Activated naive CD4-positive, alpha-beta T cell treated with anti-CD3 and anti-CD28 coated beads, Interleukin-2, amount 50 U/mL, for 24 hours (primary cell): ENCODE data around the gene QDPR.

Experiments
- H3K27ac Mint-ChIP-seq: one replicate; pipeline ENCODE4 v1.8.0; 2021; ENCODE audit warnings: mild to moderate bottlenecking, mixed read lengths
- H3K27me3 Mint-ChIP-seq: one replicate; pipeline ENCODE4 v1.8.0; 2021; ENCODE audit warnings: mixed read lengths
- H3K36me3 Mint-ChIP-seq: one replicate; pipeline ENCODE4 v1.8.0; 2021; ENCODE audit warnings: mixed read lengths
- H3K4me1 Mint-ChIP-seq: one replicate; pipeline ENCODE4 v1.8.0; 2021; ENCODE audit warnings: mixed read lengths
- H3K4me3 Mint-ChIP-seq: one replicate; pipeline ENCODE4 v1.8.0; 2021; ENCODE audit warnings: mild to moderate bottlenecking, mixed read lengths
- H3K9me3 Mint-ChIP-seq: one replicate; pipeline ENCODE4 v1.8.0; 2021; ENCODE audit warnings: mixed read lengths

Gene QDPR

DNA sequence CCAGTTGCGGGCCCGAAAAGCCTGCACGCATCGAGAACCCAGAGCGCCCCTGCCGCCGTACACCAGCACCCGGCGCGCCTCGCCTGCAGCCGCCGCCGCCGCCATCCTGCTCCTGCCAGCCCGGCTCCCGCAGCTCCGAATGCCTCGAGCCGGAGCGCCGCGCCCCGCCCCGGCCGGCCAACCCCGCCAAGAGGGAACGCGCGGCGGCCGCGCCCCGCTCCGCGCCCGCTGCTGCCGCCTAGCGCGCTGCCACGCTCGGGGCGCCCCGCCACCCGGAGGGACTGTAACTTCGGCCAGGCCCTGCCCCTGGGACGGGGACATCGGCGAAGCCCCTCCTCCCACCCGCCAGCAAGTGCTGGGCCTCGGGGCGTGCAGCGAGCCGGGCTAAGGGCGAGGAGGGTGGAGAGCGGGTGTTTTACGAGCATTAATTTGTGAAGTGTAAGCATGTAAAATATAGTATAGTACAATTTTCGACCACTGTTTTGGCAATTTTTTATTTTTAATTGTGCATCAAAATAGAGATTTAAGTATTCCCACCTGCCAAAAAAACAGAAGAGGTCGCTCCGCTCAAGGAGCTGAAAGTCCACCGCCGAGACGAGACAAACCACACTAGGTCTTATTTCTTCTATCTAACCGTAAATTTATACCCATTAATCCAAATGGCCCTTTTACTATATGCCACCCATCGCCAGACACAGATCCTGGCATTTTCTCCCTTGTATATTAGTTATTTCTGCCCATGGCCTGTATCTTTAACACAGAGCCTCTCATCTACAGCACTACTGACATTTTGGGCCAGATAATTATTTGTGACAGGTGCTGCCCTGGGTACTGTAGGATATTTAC lies at the start of gene QDPR:
QDPR (minus strand) TSS at position 141 of the 846 bp plus-strand sequence; CDS start at position 105, 36 bp downstream.
- H3K36me3 Mint-ChIP-seq: peaks cover 5% of the 10 kb centered on the region
- H3K27ac Mint-ChIP-seq: peak within 1 kb of the TSS; percentile 100
- no peaks in the 10 kb centered on the region for H3K9me3 Mint-ChIP-seq
- H3K4me3 Mint-ChIP-seq: peak within 1 kb of the TSS; percentile 100
- H3K4me1 Mint-ChIP-seq: peaks cover 33% of the 10 kb centered on the region
- H3K27me3 Mint-ChIP-seq: peaks cover 2% of the 10 kb centered on the region

DNA sequence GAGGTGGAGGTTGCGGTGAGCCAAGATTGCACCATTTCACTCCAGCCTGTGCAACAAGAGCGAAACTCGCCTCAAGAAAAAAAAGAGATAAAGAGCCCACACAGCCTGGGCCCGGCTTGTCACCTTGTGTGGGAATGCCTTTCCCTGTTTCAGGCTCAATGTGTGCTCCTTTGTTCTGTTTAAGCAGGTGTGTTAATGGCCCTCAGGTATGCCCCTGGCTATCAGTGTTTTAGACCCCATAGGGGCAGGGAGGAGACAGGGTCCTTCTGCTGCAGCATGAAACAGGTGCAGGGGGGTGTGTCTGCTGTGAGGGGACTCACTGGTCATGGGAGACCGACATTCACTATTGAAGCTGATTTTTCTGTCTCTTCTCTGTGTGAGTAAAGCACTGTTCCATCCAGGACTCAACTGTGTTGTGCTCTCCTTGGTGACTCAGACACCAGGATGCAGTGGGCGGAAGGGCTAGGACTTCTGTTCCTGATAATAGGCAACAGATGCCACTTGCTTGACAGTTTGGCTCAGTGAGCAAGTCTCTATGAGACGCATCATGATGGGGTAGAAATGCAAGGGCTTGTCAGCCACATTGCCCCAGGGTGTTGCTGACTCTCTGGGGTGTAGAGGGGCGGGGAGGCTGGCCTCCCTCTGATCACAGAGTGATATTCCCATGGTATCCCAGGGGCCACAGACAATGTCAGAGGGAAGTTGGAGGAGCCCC lies 49.5 kb upstream of the QDPR start:
- H3K4me1 Mint-ChIP-seq: no peaks in the 10 kb centered on the region
- no peaks in the 10 kb centered on the region for H3K27me3 Mint-ChIP-seq
- no peaks in the 10 kb centered on the region for H3K9me3 Mint-ChIP-seq
- no peak overlapping the region for H3K4me3 Mint-ChIP-seq
- no peak overlapping the region for H3K27ac Mint-ChIP-seq
- no peaks in the 10 kb centered on the region for H3K36me3 Mint-ChIP-seq

DNA sequence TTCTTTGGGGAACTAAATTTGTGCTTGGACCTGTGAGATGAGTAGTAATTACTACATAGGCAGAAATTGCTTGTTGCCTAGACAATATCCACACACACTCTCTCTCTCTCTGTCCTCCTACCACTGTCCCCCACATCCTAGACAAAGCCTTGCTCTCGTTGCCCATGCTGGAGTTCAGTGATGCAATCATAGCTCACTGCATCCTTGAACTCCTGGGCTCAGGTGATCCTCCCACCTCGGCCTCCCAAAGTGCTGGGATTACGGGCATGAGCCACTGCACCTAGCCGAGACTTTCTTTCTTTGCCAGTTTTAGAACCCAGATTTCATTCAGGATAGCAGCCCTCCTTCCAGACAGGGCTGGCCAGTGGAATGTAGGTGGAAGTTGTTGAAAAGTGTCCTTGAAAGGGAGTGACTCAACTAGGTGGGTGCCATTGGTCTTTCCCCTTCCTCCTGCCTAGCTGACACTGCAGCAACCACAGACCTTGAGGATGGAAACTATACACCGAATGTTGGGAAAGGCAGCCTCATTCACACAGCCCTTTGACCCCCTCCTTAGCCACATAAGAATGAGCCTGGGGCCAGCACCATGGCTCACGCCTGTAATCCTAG lies 48.3 kb upstream of the QDPR start:
- Mint-ChIP-seq H3K36me3 (no peaks in the 10 kb centered on the region), H3K4me3 (no peak overlapping the region), H3K4me1 (no peaks in the 10 kb centered on the region), H3K27me3 (no peaks in the 10 kb centered on the region), H3K9me3 (no peaks in the 10 kb centered on the region), H3K27ac (no peak overlapping the region)

DNA sequence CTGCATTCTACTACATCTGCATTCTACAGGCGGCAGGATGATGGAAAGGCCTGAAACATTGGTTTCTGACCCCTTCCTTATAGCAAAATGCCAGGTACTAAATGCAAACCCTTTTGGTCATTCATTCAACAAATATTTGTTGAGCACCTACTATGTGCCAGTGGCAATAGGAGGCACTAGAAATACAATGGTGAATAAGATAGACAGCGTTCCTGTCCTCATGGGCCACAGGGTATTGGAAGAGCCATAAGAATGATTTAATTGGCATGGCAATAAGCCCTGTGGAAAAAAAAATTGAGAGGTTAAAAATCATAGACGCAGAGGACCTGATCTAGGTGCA lies 47.8 kb upstream of the QDPR start:
- Mint-ChIP-seq H3K36me3 (no peaks in the 10 kb centered on the region), H3K4me1 (no peaks in the 10 kb centered on the region)

DNA sequence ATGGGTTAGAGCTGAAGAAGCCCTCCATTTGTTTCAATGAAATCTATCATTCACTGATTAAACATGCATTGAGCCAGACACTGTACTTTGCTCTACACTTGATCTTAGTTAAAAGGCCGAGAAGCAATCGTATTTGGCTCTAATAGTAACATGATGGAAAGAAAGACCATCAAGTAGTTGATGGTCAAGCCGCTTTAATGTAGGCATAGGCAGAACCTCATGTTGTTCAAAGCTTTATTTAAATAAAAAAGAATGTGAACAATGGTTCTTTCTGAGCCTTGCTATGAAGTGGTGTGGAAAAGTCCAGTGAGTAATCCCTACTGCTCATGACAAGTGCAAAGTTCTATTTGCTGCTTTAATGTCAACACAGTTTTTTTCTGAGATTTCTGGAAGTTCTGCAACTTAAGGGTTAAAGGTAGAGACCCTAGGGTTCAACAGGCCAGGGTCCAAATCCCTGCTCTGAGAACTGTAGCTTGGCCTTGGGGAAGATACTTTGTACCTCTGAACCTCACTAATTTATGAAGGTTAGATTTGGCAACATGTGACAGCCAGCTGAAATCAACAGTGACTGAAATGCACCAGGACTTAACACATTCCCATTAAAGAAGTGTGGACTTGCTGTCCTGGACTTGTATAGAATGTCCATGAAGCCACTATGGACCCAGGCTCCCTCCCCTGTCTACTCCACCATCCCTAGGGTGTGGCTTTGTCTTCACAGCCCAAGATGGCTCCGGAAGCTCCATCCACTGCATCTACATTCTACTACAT lies 47.2 kb upstream of the QDPR start:
- Mint-ChIP-seq H3K9me3 (no peaks in the 10 kb centered on the region), H3K27me3 (peaks cover 4% of the 10 kb centered on the region), H3K27ac (no peak overlapping the region), H3K4me3 (no peak overlapping the region), H3K4me1 (no peaks in the 10 kb centered on the region), H3K36me3 (no peaks in the 10 kb centered on the region)

More for the DNA sequence above, 47.8 kb upstream of the QDPR start:
- H3K9me3 Mint-ChIP-seq: no peaks in the 10 kb centered on the region
- H3K27ac Mint-ChIP-seq: no peak overlapping the region
- H3K4me3 Mint-ChIP-seq: no peak overlapping the region
- peaks cover 3% of the 10 kb centered on the region for H3K27me3 Mint-ChIP-seq

DNA sequence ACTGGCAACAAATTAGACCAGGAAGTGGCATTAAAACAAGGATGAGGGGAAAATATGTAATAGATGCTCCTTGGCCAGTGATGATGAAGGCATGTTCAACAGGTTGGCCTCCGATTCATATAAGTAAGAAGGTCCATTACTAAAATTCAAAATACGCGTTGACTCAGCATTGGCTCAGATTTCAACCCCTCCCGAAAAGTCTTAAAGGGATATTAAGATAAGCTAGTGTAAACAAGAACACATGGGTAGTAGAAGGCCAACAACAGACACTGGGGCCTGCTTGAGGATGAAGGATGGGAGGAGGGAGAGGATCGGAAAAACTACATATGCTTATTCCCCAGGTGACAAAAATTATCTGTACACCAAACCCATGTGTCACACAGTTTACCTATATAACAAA lies 46.0 kb upstream of the QDPR start:
- H3K9me3 Mint-ChIP-seq: no peaks in the 10 kb centered on the region
- no peaks in the 10 kb centered on the region for H3K36me3 Mint-ChIP-seq
- peaks cover 4% of the 10 kb centered on the region for H3K27me3 Mint-ChIP-seq
- no peak overlapping the region for H3K27ac Mint-ChIP-seq
- H3K4me1 Mint-ChIP-seq: no peaks in the 10 kb centered on the region
- H3K4me3 Mint-ChIP-seq: no peak overlapping the region

DNA sequence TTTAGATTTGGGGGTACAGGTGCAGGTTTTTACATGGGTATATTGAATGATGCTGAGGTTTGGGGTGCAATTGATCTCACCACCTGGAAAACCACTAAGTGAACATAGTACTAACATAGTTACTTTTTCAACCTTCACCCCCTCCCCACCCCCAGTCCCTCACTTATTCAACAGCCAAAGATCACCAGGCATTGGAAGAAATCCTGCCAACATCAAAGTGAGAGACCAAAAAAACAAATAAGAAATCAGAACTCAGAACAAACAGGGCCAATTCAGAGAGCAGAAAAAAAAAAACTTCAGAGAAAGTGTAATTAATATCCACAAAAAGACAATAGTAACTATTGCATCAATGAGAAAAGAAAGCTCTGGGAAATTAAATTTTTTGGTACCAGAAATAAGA lies 44.6 kb upstream of the QDPR start:
- no peak overlapping the region for H3K27ac Mint-ChIP-seq
- H3K9me3 Mint-ChIP-seq: no peaks in the 10 kb centered on the region
- no peaks in the 10 kb centered on the region for H3K36me3 Mint-ChIP-seq
- no peaks in the 10 kb centered on the region for H3K4me1 Mint-ChIP-seq
- no peak overlapping the region for H3K4me3 Mint-ChIP-seq
- peaks cover 4% of the 10 kb centered on the region for H3K27me3 Mint-ChIP-seq

DNA sequence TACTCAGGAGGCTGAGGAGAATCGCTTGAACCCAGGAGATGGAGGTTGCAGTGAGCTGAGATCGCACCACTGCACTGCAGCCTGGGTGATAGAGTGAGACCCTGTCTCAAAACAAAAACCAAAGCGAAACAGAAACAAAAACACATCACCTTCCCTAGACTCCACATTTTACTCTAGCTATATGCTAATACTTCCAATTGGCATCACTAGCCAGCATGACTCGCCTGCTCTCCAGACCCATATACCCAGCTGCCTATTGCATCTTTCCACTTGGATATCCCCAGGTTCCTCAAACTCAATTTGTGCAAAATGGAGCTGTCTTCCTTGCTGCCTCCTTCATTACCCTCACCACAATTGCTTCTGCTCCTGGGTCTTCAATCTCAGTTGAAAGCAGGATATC lies 42.7 kb upstream of the QDPR start:
- Mint-ChIP-seq H3K9me3 (no peaks in the 10 kb centered on the region), H3K4me1 (no peaks in the 10 kb centered on the region), H3K27me3 (peaks cover 4% of the 10 kb centered on the region), H3K36me3 (no peaks in the 10 kb centered on the region), H3K4me3 (no peak overlapping the region), H3K27ac (no peak overlapping the region)

DNA sequence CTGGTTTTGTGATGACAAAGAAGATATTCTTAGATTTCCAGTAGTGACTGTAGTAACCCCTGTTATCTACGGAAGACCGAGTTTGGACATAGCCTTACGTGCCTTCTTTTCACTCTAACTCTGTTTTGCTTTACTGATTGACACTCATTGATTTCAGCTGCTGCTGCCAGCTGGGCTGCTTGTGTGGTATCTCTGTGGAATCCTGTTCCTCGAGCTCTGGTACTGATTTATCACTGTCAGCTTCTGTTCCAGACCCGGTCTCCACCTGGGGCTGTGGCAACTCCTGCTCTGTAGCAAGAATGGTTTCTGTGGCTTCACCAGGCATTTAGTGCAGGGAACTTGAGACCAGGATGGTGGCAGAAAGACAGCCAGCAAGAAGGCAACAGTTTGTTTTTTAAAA lies 40.5 kb upstream of the QDPR start:
- H3K4me1 Mint-ChIP-seq: no peaks in the 10 kb centered on the region

DNA sequence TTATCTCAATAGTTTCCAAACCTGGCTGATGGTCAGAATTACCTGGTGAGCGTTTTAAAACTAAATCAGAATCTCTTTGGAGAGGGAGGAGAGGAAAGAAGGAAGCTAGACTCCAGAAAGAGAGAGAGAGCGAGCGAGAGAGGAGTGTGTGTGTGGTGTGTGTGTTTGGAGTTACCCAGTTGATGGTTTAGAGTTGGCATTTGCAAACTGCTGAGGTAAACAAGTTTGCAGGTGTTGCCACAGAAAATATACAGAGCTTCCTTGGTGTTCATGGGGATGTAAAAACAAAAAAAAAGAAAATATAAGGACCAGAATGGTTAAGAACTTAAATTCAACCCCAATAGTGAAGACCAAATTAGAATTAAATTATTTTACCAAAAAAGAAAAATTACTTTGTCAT lies 38.7 kb upstream of the QDPR start:
- Mint-ChIP-seq H3K27ac (no peak overlapping the region), H3K4me3 (no peak overlapping the region), H3K36me3 (no peaks in the 10 kb centered on the region), H3K9me3 (no peaks in the 10 kb centered on the region), H3K4me1 (no peaks in the 10 kb centered on the region), H3K27me3 (peaks cover 4% of the 10 kb centered on the region)

More for the DNA sequence above, 40.5 kb upstream of the QDPR start:
- H3K27me3 Mint-ChIP-seq: peaks cover 4% of the 10 kb centered on the region
- no peak overlapping the region for H3K27ac Mint-ChIP-seq
- H3K9me3 Mint-ChIP-seq: no peaks in the 10 kb centered on the region
- H3K4me3 Mint-ChIP-seq: no peak overlapping the region
- H3K36me3 Mint-ChIP-seq: no peaks in the 10 kb centered on the region

DNA sequence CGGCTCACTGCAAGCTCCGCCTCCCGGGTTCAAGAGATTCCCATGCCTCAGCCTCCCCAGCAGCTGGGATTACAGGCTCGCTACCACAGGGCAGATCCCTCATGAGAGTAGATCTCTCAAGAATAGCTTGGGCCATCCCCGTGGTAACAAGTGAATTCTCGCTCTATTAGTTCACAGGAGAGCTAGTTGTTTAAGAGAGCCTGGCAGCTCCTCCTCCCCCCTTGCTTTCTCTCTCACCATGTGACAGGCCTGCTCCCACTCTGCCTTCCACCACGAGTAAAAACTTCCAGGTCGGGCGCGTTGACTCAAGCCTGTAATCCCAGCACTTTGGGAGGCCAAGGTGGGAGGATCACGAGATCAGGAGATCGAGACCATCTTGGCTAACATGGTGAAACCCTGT lies 34.8 kb upstream of the QDPR start:
- no peak overlapping the region for H3K27ac Mint-ChIP-seq
- no peak overlapping the region for H3K4me3 Mint-ChIP-seq
- no peaks in the 10 kb centered on the region for H3K36me3 Mint-ChIP-seq
- no peaks in the 10 kb centered on the region for H3K9me3 Mint-ChIP-seq
- H3K27me3 Mint-ChIP-seq: peaks cover 5% of the 10 kb centered on the region
- H3K4me1 Mint-ChIP-seq: no peaks in the 10 kb centered on the region

DNA sequence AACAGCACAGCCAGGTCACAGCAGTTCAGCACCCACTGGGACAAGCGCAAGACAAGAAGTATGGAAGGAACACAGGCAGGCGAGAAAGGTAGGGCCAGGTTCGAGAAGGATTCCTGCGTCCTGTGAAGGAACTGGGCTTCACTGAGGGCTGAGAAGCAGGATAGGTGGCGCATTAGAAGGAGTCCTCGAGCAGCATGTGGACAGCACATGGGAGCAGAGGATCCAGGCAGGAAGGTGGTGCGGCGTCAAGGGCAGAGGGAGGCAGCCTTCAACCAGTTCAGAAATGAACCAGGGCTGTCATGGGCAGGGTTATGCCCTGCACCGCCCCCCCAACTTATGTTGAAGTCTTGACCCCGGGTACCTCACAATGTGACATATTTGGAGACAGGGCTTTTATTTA lies 34.3 kb upstream of the QDPR start:
- Mint-ChIP-seq H3K4me3 (no peak overlapping the region), H3K9me3 (no peaks in the 10 kb centered on the region), H3K27ac (no peak overlapping the region), H3K27me3 (peaks cover 5% of the 10 kb centered on the region), H3K36me3 (no peaks in the 10 kb centered on the region), H3K4me1 (no peaks in the 10 kb centered on the region)

DNA sequence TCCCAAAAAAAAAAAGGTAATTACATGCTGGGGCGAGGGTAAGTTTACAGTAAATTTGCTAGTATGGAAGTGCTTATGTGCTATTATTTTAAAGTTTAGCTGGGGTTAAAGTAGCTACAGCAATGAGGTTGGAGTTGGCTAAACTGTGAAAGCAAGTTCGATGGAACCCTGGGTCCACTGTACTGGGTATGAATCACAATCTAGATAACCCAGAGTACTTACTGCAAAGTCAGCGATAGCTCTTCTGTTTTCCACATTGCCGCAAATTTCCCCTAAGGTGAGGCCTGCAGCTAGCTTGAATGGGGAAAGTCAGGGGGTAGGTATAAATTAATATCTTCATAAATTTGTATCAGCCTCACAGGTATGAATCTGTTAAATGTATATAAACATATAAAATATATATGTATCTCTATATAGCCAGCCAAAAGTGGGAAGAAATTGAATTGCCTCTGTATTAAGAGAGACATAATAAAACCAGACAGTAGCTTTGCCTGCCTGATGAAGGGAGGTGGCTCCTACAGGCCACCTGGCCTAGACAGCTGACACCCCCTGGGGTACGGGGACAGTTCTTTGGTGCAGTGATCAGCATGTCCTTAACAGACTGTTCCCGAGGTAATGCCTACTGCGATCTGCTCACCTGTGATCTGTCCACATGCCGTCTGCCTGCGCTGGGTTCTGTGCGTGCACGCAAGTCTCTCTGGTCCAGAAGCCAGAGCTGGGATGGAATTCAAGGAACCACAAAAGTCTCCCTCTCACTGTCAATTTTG lies 33.7 kb upstream of the QDPR start:
- H3K9me3 Mint-ChIP-seq: no peaks in the 10 kb centered on the region
- no peak overlapping the region for H3K27ac Mint-ChIP-seq
- H3K36me3 Mint-ChIP-seq: no peaks in the 10 kb centered on the region
- peaks cover 5% of the 10 kb centered on the region for H3K27me3 Mint-ChIP-seq
- no peak overlapping the region for H3K4me3 Mint-ChIP-seq
- no peaks in the 10 kb centered on the region for H3K4me1 Mint-ChIP-seq

DNA sequence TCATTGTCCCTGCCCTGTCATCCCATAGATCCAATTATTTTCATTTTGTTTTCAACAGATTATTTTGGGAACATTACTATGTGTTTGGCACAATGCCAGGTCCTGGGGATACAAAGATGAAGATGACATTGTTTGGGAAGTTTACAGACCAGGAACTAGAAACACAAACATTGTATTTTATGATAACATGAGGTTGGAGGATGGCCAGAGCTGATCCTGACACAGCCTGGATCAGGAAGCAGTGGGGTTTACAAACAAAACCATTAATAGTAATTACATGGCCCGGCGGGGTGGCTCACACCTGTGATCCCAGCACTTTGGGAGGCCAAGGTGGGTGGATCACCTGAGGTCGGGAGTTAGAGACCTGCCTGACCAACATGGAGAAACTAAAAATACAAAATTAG lies 32.9 kb upstream of the QDPR start:
- Mint-ChIP-seq H3K4me3 (no peak overlapping the region), H3K36me3 (no peaks in the 10 kb centered on the region), H3K27me3 (peaks cover 5% of the 10 kb centered on the region), H3K27ac (no peak overlapping the region), H3K4me1 (no peaks in the 10 kb centered on the region), H3K9me3 (no peaks in the 10 kb centered on the region)

DNA sequence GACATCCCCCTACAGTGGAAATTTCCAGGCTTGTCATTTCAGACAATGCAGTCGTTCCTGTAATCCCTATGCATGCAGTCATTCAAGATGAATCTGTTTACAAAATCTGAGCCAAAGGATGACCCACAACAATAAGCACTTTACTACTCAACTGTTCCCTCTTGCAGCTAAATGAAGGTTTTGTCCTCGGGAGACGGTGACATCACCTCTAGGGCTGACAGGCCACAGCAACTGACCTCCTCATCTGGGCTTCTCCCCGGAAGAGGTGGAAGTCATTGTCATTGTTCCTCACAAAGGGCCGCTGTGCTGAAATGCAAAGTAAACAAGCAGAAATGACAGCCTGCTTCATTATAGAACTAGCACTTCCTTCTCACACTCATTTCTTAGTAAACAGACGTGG lies 32.3 kb upstream of the QDPR start:
- H3K4me3 Mint-ChIP-seq: no peak overlapping the region
- H3K27ac Mint-ChIP-seq: no peak overlapping the region
- peaks cover 5% of the 10 kb centered on the region for H3K27me3 Mint-ChIP-seq
- no peaks in the 10 kb centered on the region for H3K36me3 Mint-ChIP-seq
- no peaks in the 10 kb centered on the region for H3K9me3 Mint-ChIP-seq
- H3K4me1 Mint-ChIP-seq: no peaks in the 10 kb centered on the region
